ENCODE data around the gene TOP1. TPM values are rescaled to one million over a fixed set of nuclear protein-coding genes. Genes with fewer than 3 reads are reported as not detected.

TOP1 gene
- total RNA-seq, 1 donor from 2014 or later = 38.1 TPM

DNA sequence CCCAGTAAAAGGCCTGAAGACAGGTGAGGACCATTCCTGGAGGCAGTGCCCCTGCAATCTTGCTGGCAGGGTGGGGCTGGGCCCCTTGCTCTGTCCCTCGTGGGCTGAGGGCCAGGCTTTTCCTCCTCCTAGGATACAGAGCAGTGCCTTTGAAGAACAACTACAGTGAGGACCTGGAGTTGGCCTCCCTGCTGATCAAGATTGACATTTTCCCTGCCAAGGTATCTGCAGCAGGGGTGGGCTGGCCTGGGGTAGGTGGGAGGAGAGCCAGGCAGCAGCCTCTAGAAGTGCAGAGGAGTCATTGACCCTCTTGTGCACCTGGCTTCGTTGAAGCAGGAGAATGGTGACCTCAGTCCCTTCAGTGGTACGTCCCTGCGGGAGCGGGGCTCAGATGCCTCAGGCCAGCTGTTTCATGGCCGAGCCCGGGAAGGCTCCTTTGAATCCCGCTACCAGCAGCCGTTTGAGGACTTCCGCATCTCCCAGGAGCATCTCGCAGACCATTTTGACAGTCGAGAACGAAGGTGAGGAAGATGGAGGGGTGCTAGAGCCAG, 145.2 kb downstream of the TOP1 start:
- peak; percentile 87 to 92 for DNase-seq (ENCODE audit: extremely low spot score in 2 of 2)
- H3K4me3 ChIP-seq = no peak overlapping the region
- no peaks in the 10 kb centered on the region for H3K27me3 ChIP-seq
- H3K4me1 ChIP-seq = peaks cover 59% of the 10 kb centered on the region
- peak overlapping the region; percentile 83 for H3K27ac ChIP-seq
- intact Hi-C loops (cut with DNase I) = loop anchor here (2.0 to 5.0 kb wide), 2 partner anchors 57 to 168 kb away; partner anchors contain the start of gene LPIN3
- TF ChIP-seq POLR2AphosphoS5 (IDR thresholded peaks at IDR 0.05; ENCODE audit: insufficient read depth in 1 of 2, low read depth in 1 of 2) = no peak
- TF ChIP-seq, protein P1, sequence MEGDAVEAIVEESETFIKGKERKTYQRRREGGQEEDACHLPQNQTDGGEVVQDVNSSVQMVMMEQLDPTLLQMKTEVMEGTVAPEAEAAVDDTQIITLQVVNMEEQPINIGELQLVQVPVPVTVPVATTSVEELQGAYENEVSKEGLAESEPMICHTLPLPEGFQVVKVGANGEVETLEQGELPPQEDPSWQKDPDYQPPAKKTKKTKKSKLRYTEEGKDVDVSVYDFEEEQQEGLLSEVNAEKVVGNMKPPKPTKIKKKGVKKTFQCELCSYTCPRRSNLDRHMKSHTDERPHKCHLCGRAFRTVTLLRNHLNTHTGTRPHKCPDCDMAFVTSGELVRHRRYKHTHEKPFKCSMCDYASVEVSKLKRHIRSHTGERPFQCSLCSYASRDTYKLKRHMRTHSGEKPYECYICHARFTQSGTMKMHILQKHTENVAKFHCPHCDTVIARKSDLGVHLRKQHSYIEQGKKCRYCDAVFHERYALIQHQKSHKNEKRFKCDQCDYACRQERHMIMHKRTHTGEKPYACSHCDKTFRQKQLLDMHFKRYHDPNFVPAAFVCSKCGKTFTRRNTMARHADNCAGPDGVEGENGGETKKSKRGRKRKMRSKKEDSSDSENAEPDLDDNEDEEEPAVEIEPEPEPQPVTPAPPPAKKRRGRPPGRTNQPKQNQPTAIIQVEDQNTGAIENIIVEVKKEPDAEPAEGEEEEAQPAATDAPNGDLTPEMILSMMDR (IDR thresholded peaks at IDR 0.05) = no peak
- TF ChIP-seq POLR2A (IDR thresholded peaks at IDR 0.05) = no peak
- H3K36me3 ChIP-seq = peaks cover 0 to 57% of the 10 kb centered on the region in 2 donors
- no peaks in the 10 kb centered on the region for H3K9me3 ChIP-seq

Small RNA genes within 50 kb of the gene (microRNA-seq; reads per million reads assigned to microRNA genes)
- gene MIR6871 (ENCODE audit: borderline number of aligned reads, borderline replicate concordance) = not detected

Small RNA genes within 50 kb of the gene (small RNA-seq; reads per million reads assigned to genes)
- gene MIR6871 = not detected
- not detected for gene RNU2-52P

Other genes starting within 250 kb of the TOP1 start
- 138 TPM for gene PLCG1, start 108.7 kb downstream of the TOP1 start, total RNA-seq

Measured in vagina (tissue), 2 donors.